Smooth muscle cell (in vitro differentiated cells): ENCODE measurements around the gene HAUS7. TPM values are rescaled to one million over a fixed set of nuclear protein-coding genes. Genes with fewer than 3 reads are reported as not detected.

Experiments
- DNase-seq: peaks from one replicate; lab custom pipeline; 2025; ENCODE audit not compliant: unreplicated experiment; lab: John Stamatoyannopoulos, UW
- H2AFZ ChIP-seq: fragments of 200-600 bp; sonication (generic); 2 replicates; pipeline ENCODE4 v1.6.0; 2016; ENCODE audit warnings: antibody characterized with exemption, low read depth, mild to moderate bottlenecking
- H3F3A ChIP-seq: fragments of 200-600 bp; sonication (generic); 2 replicates; pipeline ENCODE4 v1.6.0; 2017; ENCODE audit warnings: antibody characterized with exemption, low read depth
- H3K27ac ChIP-seq: fragments of 200-600 bp; sonication (generic); 2 replicates; pipeline ENCODE4 v1.5.1; 2016; ENCODE audit warnings: low read depth, mild to moderate bottlenecking
- H3K27me3 ChIP-seq: fragments of 200-600 bp; sonication (generic); 2 replicates; pipeline ENCODE4 v1.6.1; 2016; ENCODE audit warnings: low read depth, mild to moderate bottlenecking
- H3K36me3 ChIP-seq: fragments of 200-600 bp; sonication (generic); 2 replicates; pipeline ENCODE4 v1.5.1; 2016; ENCODE audit warnings: low read depth
- H3K4me1 ChIP-seq: fragments of 200-600 bp; sonication (generic); 2 replicates; pipeline ENCODE4 v1.5.1; 2016; ENCODE audit warnings: low read depth
- H3K4me2 ChIP-seq: fragments of 200-600 bp; sonication (generic); 2 replicates; pipeline ENCODE4 v1.6.0; 2016; ENCODE audit warnings: mild to moderate bottlenecking
- H3K4me3 ChIP-seq: fragments of 200-600 bp; sonication (generic); 2 replicates; pipeline ENCODE4 v1.5.1; 2016; ENCODE audit warnings: mild to moderate bottlenecking
- H3K79me2 ChIP-seq: fragments of 200-600 bp; sonication (generic); 2 replicates; pipeline ENCODE4 v1.6.0; 2016; ENCODE audit warnings: low read depth, mild to moderate bottlenecking
- H3K9ac ChIP-seq: fragments of 200-600 bp; sonication (generic); 2 replicates; pipeline ENCODE4 v1.6.0; 2016; ENCODE audit warnings: low read depth
- H3K9me3 ChIP-seq: fragments of 200-600 bp; sonication (generic); replicated peaks from 2 replicates; pipeline ENCODE4 v1.5.1; 2016; ENCODE audit warnings: low read depth
- H4K20me1 ChIP-seq: fragments of 200-600 bp; sonication (generic); 2 replicates; pipeline ENCODE4 v1.6.0; 2016; ENCODE audit warnings: low read depth
- WGBS: methylation state at CpG from one replicate; pipeline ENCODE4 v1.1.7; 2016; ENCODE audit warnings: low lambda C conversion rate; 5-methylcytosine and 5-hydroxymethylcytosine counted together
- polyA plus RNA-seq: library from polyadenylated mRNA; unstranded; fragments of >200 nt; fragmentation: Nextera tagmentation; extraction: Ambion mirVana; gene quantifications from 2 replicates; pipeline ENCODE4 v1.2.1, GENCODE V29; 2016
- total RNA-seq: library from RNA; depleted of rRNA; stranded (reverse); fragments of >200 nt; gene quantifications from 2 replicates; pipeline ENCODE4 v1.2.3, GENCODE V29; 2014
- TF ChIP-seq, protein P1 (sequence below): fragments of 200-600 bp; sonication (generic); IDR thresholded peaks from 2 replicates; pipeline ENCODE4 v1.5.1; 2017; ENCODE audit warnings: borderline replicate concordance, mild to moderate bottlenecking, antibody characterized with exemption; ENCODE audit not compliant: insufficient read depth, poor library complexity, severe bottlenecking

HAUS7 gene
- total and polyA plus RNA-seq, 2 experiments from 2014 or later = 18.5 to 27.4 TPM

DNA sequence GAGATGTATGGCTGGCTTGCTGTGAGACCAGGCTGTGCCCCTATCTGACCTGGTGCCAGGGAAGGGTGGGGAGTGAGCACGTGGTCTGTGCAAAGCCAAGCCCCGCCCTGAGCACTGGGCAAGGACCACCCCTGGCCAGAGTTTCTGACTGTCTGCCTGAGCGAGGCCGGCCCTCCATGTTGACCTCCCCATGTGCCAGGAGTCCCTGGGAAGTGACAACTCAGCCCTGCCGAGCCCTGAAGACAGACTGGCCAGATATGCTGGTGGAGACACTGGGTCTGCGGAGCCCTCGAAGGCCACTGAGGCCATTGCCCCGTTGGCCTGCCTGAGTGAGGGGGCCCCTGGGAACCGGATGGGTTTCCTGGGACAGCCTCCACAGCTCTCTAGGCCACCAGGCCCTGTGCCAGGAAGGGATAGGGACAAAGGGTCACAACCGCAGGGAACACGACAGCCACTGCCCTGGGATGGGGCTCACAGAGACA, 17.3 kb upstream of the HAUS7 start:
- Histone ChIP-seq H3K4me3 (no peak overlapping the region), H4K20me1 (no peaks in the 10 kb centered on the region), H3F3A (no peaks in the 10 kb centered on the region), H3K36me3 (no peaks in the 10 kb centered on the region), H3K27me3 (no peaks in the 10 kb centered on the region), H3K4me2 (peak overlapping the region; percentile 31), H3K9me3 (no peaks in the 10 kb centered on the region), H3K9ac (no peak overlapping the region), H2AFZ (no peak overlapping the region), H3K27ac (no peak overlapping the region), H3K79me2 (no peaks in the 10 kb centered on the region), H3K4me1 (peaks cover 5% of the 10 kb centered on the region)
- 76% methylated on average over 11 of the region's 11 CpGs for WGBS
- DNase-seq = no peak
- TF ChIP-seq, protein P1, sequence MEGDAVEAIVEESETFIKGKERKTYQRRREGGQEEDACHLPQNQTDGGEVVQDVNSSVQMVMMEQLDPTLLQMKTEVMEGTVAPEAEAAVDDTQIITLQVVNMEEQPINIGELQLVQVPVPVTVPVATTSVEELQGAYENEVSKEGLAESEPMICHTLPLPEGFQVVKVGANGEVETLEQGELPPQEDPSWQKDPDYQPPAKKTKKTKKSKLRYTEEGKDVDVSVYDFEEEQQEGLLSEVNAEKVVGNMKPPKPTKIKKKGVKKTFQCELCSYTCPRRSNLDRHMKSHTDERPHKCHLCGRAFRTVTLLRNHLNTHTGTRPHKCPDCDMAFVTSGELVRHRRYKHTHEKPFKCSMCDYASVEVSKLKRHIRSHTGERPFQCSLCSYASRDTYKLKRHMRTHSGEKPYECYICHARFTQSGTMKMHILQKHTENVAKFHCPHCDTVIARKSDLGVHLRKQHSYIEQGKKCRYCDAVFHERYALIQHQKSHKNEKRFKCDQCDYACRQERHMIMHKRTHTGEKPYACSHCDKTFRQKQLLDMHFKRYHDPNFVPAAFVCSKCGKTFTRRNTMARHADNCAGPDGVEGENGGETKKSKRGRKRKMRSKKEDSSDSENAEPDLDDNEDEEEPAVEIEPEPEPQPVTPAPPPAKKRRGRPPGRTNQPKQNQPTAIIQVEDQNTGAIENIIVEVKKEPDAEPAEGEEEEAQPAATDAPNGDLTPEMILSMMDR = no peak

DNA sequence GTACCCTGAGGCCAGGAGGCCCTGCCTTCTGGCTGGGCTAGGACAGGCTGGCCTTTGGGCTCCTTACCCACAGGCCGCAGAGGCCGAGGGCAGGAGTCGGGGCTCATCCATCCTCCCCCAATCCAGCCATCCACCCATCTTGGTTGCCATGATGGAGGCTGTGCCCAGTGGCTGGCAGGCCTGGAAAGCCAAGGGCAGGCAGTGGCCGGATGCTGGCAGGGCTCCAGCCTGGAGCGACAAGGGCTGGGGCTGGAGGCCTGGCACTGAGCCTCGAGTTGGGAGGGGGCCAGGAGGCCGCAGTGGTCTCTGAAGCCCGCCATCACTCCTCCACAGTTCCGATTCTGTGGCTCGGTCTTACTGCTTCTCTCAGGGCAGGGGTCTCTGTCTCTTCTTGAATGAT, 15.8 kb upstream of the HAUS7 start:
- Histone ChIP-seq H3K4me2 (no peak overlapping the region), H4K20me1 (no peaks in the 10 kb centered on the region), H3K36me3 (no peaks in the 10 kb centered on the region), H2AFZ (no peak overlapping the region), H3K9ac (no peak overlapping the region), H3F3A (no peaks in the 10 kb centered on the region), H3K4me3 (no peak overlapping the region), H3K4me1 (peaks cover under 1% of the 10 kb centered on the region), H3K9me3 (no peaks in the 10 kb centered on the region), H3K27ac (no peak overlapping the region), H3K27me3 (no peaks in the 10 kb centered on the region), H3K79me2 (no peaks in the 10 kb centered on the region)
- WGBS = 95% methylated on average over 10 of the region's 10 CpGs
- no peak for DNase-seq
- TF ChIP-seq, protein P1 = no peak

DNA sequence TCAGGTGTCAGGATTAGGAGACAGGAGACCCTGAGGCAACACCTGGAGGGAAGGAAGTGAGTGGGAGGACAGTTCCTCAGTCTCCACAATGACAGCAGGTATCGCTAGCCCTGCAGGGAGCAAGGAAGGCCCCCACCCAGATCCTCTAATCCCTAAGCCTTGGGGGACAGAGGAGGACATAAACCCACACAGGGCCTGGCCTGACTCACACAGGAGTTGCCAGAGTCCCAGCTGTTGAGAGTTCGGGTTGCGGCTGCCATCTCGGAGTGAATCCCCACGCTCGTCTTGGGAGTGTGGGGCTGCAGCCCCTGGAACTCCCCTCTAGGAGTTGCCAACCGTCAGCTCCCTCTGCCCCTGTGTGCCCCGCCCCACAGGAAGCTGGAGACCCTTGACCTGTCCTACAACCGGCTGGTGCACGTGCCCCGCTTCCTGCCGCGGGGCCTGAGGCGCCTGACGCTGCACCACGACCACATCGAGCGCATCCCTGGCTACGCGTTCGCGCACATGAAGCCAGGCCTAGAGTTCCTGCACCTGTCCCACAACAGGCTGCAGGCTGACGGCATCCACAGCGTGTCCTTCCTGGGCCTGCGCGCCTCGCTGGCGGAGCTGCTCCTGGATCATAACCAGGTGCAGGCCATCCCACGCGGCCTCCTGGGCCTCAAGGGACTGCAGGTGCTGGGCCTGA, 15.2 kb upstream of the HAUS7 start:
- H3K27ac ChIP-seq = no peak overlapping the region
- no peaks in the 10 kb centered on the region for H3K79me2 ChIP-seq
- TF ChIP-seq, protein P1 = no peak
- no peaks in the 10 kb centered on the region for H3K9me3 ChIP-seq
- no peak for DNase-seq
- no peak overlapping the region for H3K9ac ChIP-seq
- no peaks in the 10 kb centered on the region for H4K20me1 ChIP-seq
- H2AFZ ChIP-seq = no peak overlapping the region
- H3K36me3 ChIP-seq = no peaks in the 10 kb centered on the region
- 87% methylated on average over 30 of the region's 30 CpGs for WGBS
- no peaks in the 10 kb centered on the region for H3K4me1 ChIP-seq
- H3K4me3 ChIP-seq = no peak overlapping the region
- no peaks in the 10 kb centered on the region for H3K27me3 ChIP-seq
- no peaks in the 10 kb centered on the region for H3F3A ChIP-seq
- no peak overlapping the region for H3K4me2 ChIP-seq

DNA sequence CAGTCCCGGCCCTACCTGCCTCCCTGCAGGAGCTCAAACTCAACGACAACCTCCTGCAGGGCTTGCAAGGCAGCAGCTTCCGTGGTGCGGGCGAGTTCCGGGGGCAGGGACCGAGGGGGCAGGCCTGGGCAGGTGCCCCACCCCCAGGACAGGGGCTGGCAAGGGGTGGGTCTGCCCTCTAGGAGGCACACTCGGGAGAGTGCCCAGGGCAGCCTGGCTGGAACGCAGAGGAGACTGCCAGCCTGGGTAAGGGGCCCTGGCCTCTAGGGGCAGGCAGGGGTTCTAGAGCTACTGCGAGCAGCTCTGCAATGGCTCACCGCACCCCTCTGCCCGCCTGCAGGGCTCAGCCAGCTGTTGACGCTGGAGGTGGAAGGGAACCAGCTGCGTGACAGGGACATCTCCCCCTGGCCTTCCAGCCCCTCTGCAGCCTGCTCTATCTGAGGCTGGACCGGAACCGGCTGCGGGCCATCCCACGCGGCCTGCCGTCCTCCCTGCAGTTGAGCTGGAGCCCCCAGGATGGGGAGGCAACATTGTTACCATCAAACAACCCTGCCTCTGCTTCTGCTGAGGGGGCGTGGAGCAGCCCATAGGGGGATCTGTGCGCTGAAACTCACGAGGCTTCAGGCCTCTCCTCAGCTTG, 12.1 kb upstream of the HAUS7 start:
- H3K27me3 ChIP-seq = no peaks in the 10 kb centered on the region
- no peak overlapping the region for H3K27ac ChIP-seq
- 88% methylated on average over 22 of the region's 23 CpGs for WGBS
- no peaks in the 10 kb centered on the region for H3K36me3 ChIP-seq
- H4K20me1 ChIP-seq = no peaks in the 10 kb centered on the region
- TF ChIP-seq, protein P1 = no peak
- H3K9me3 ChIP-seq = no peaks in the 10 kb centered on the region
- H3K4me1 ChIP-seq = no peaks in the 10 kb centered on the region
- no peak overlapping the region for H3K9ac ChIP-seq
- no peak overlapping the region for H2AFZ ChIP-seq
- no peaks in the 10 kb centered on the region for H3K79me2 ChIP-seq
- no peak overlapping the region for H3K4me2 ChIP-seq
- DNase-seq = no peak
- no peaks in the 10 kb centered on the region for H3F3A ChIP-seq
- no peak overlapping the region for H3K4me3 ChIP-seq
